Liver (tissue), 3 donors: ENCODE measurements around the gene SCML1.

ENCODE experiments used
- CTCF ChIP-seq: fragments of 150-350 bp; IDR thresholded peaks from 2 replicates; pipeline ENCODE4 v1.5.1; 2017; ENCODE audit warnings: improper control_type of control experiment, low read depth, low read length; ENCODE audit not compliant: missing input control
- GABPA ChIP-seq, 2 donors: IDR thresholded peaks in 1 of 2; conservative IDR thresholded peaks in 1 of 2; 2 replicates each; pipeline ENCODE4 v1.6.1; 2016; ENCODE audit warnings: antibody characterized with exemption in 2 of 2, mild to moderate bottlenecking in 1 of 2, moderate library complexity in 1 of 2
- HNF4G ChIP-seq: IDR thresholded peaks from 2 replicates; pipeline ENCODE4 v1.6.1; 2016; ENCODE audit warnings: antibody characterized with exemption
- MAX ChIP-seq: IDR thresholded peaks from 2 replicates; pipeline ENCODE4 v1.6.1; 2016; ENCODE audit warnings: antibody characterized with exemption
- RAD21 ChIP-seq, 2 donors: IDR thresholded peaks; 2 replicates each; pipeline ENCODE4 v1.6.1; 2016; ENCODE audit warnings: antibody characterized with exemption in 2 of 2, mild to moderate bottlenecking in 2 of 2
- REST ChIP-seq: IDR thresholded peaks from 2 replicates; pipeline ENCODE4 v1.6.1; 2016; ENCODE audit warnings: antibody characterized with exemption, mild to moderate bottlenecking
- SP1 ChIP-seq: IDR thresholded peaks from 2 replicates; pipeline ENCODE4 v1.6.1; 2018; ENCODE audit warnings: antibody characterized with exemption, mild to moderate bottlenecking
- TAF1 ChIP-seq: conservative IDR thresholded peaks from 2 replicates; pipeline ENCODE4 v1.6.1; 2016; ENCODE audit warnings: antibody characterized with exemption, mild to moderate bottlenecking
- donor health status: healthy.
- donor health status: healthy.

GRCh38 chrX:17737710-17737985 is 355 bp downstream of the SCML1 start:
- TF ChIP-seq CTCF: no peak
- TF ChIP-seq RAD21 (IDR thresholded peaks at IDR 0.05): no peak
- peak; percentile 11 for TF ChIP-seq REST
- no peak for TF ChIP-seq TAF1
- TF ChIP-seq SP1: no peak
- no peak for TF ChIP-seq MAX
- no peak for TF ChIP-seq GABPA (IDR thresholded peaks at IDR 0.05 in 1 of 2, conservative IDR thresholded peaks at IDR 0.05 in 1 of 2)
- TF ChIP-seq HNF4G: no peak
